ENCODE results near the gene TMEM220. TPM values are rescaled to one million over a fixed set of nuclear protein-coding genes. Genes with fewer than 3 reads are reported as not detected.

The TMEM220 gene
- total RNA-seq, 1 experiment from 2014 or later, result not detected

DNA sequence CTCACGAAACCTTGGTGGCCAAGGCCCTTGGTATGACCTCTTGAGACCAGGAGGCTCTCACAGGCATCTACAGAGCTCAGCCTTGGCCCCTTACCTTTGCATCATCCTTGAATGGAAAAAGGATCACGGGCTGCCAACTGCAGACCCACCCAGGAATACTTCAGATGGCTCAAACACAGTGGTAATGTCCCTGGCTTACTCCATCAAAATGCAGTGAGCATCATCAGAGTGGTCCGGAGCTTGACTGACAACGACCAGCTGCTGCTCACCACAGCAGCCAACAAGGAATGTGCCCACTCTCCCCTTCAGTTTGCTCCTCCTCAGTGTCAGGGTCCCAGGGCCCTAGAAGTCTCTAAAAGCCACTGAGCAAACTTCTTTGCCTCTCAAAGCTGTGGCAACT, 55.1 kb downstream of the TMEM220 start:
- CTCF ChIA-PET, result no interaction called here
- no peaks in the 10 kb centered on the region for H3K9me3 ChIP-seq (ENCODE audit: control insufficient read depth in 1 of 2, insufficient read depth in 1 of 2, low read depth in 1 of 2, low read length in 2 of 2)

More for the DNA sequence above, 55.1 kb downstream of the TMEM220 start:
- Histone ChIP-seq H3K36me3 (ENCODE audit: control insufficient read depth in 1 of 2, insufficient read depth in 2 of 2, low read length in 2 of 2) (peaks cover 12 to 16% of the 10 kb centered on the region in 2 experiments; a peak in 3 of 4 replicates), H3K9ac (ENCODE audit: low read length) (no peak overlapping the region), H3K4me1 (ENCODE audit: control insufficient read depth in 1 of 2, insufficient read depth in 2 of 2, low read length in 2 of 2) (peaks cover 0 to 6% of the 10 kb centered on the region in 2 experiments; a peak in 2 of 4 replicates), H2AFZ (ENCODE audit: low read depth, low read length, poor library complexity, severe bottlenecking) (no peak overlapping the region), H4K20me1 (ENCODE audit: insufficient read depth) (no peaks in the 10 kb centered on the region), H3K27me3 (ENCODE audit: insufficient read depth, low read length) (no peaks in the 10 kb centered on the region), H3K79me2 (ENCODE audit: insufficient read depth, low read length) (no peaks in the 10 kb centered on the region), H3K9me2 (ENCODE audit: insufficient read depth) (no peaks in the 10 kb centered on the region), H3K4me3 (replicated peaks in 1 of 2; ENCODE audit: low read depth in 1 of 2, low read length in 2 of 2) (no peak overlapping the region), H3K27ac (ENCODE audit: low read depth, low read length) (no peak overlapping the region), H3K4me2 (ENCODE audit: low read length) (no peak overlapping the region)
- POLR2A ChIA-PET, result no interaction called here
- ATAC-seq (no peak), DNase-seq (ENCODE audit: low read depth, low spot score) (no peak)
- intact Hi-C loops (cut with micrococcal nuclease), result no loop called here
- RAD21 ChIA-PET (ENCODE audit: low non-redundant PET in 1 of 2, low total read pairs in 2 of 2, uncharacterized antibody in 2 of 2, unreplicated experiment in 2 of 2), result no interaction called here
- BruUV-seq (replicated peaks), result no TSS peak
- TF ChIP-seq SP1 (IDR thresholded peaks at IDR 0.05; ENCODE audit: low read depth) (no peak), JUND (IDR thresholded peaks at IDR 0.05) (no peak), ZFX (IDR thresholded peaks at IDR 0.05) (no peak), TCF7L2 (IDR thresholded peaks at IDR 0.05; ENCODE audit: borderline replicate concordance, extremely low read depth, insufficient read depth, insufficient read length) (no peak), SIN3A (IDR thresholded peaks at IDR 0.05; ENCODE audit: low read depth) (no peak), EZH2phosphoT487 (IDR thresholded peaks at IDR 0.05; ENCODE audit: borderline replicate concordance) (no peak), SRF (IDR thresholded peaks at IDR 0.05; ENCODE audit: low read depth) (no peak), POLR2AphosphoS5 (IDR thresholded peaks at IDR 0.05; ENCODE audit: low read depth, low read length) (no peak), ZNF274 (IDR thresholded peaks at IDR 0.05; ENCODE audit: low read depth, low read length) (no peak), POLR2A (IDR thresholded peaks at IDR 0.05; ENCODE audit: borderline replicate concordance, extremely low read depth, insufficient read depth, insufficient read length) (no peak), EGR1 (IDR thresholded peaks at IDR 0.05; ENCODE audit: low read depth) (no peak), FOSL1 (IDR thresholded peaks at IDR 0.05; ENCODE audit: low read depth) (no peak), RAD21 (IDR thresholded peaks at IDR 0.05; ENCODE audit: low read depth) (no peak), EZH2 (IDR thresholded peaks at IDR 0.05) (no peak), ELF1 (IDR thresholded peaks at IDR 0.05; ENCODE audit: borderline replicate concordance, low read depth) (no peak)
- TF ChIP-seq, protein P1, sequence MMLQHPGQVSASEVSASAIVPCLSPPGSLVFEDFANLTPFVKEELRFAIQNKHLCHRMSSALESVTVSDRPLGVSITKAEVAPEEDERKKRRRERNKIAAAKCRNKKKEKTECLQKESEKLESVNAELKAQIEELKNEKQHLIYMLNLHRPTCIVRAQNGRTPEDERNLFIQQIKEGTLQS (IDR thresholded peaks at IDR 0.05), result no peak
- TF ChIP-seq, protein P2, sequence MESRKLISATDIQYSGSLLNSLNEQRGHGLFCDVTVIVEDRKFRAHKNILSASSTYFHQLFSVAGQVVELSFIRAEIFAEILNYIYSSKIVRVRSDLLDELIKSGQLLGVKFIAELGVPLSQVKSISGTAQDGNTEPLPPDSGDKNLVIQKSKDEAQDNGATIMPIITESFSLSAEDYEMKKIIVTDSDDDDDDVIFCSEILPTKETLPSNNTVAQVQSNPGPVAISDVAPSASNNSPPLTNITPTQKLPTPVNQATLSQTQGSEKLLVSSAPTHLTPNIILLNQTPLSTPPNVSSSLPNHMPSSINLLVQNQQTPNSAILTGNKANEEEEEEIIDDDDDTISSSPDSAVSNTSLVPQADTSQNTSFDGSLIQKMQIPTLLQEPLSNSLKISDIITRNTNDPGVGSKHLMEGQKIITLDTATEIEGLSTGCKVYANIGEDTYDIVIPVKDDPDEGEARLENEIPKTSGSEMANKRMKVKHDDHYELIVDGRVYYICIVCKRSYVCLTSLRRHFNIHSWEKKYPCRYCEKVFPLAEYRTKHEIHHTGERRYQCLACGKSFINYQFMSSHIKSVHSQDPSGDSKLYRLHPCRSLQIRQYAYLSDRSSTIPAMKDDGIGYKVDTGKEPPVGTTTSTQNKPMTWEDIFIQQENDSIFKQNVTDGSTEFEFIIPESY (IDR thresholded peaks at IDR 0.05; ENCODE audit: extremely low read depth, insufficient replicate concordance, low read length), result no peak
- TF ChIP-seq, protein P3, sequence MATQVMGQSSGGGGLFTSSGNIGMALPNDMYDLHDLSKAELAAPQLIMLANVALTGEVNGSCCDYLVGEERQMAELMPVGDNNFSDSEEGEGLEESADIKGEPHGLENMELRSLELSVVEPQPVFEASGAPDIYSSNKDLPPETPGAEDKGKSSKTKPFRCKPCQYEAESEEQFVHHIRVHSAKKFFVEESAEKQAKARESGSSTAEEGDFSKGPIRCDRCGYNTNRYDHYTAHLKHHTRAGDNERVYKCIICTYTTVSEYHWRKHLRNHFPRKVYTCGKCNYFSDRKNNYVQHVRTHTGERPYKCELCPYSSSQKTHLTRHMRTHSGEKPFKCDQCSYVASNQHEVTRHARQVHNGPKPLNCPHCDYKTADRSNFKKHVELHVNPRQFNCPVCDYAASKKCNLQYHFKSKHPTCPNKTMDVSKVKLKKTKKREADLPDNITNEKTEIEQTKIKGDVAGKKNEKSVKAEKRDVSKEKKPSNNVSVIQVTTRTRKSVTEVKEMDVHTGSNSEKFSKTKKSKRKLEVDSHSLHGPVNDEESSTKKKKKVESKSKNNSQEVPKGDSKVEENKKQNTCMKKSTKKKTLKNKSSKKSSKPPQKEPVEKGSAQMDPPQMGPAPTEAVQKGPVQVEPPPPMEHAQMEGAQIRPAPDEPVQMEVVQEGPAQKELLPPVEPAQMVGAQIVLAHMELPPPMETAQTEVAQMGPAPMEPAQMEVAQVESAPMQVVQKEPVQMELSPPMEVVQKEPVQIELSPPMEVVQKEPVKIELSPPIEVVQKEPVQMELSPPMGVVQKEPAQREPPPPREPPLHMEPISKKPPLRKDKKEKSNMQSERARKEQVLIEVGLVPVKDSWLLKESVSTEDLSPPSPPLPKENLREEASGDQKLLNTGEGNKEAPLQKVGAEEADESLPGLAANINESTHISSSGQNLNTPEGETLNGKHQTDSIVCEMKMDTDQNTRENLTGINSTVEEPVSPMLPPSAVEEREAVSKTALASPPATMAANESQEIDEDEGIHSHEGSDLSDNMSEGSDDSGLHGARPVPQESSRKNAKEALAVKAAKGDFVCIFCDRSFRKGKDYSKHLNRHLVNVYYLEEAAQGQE (IDR thresholded peaks at IDR 0.05; ENCODE audit: low read depth), result no peak
- TF ChIP-seq, protein P4, sequence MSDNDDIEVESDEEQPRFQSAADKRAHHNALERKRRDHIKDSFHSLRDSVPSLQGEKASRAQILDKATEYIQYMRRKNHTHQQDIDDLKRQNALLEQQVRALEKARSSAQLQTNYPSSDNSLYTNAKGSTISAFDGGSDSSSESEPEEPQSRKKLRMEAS (IDR thresholded peaks at IDR 0.05), result no peak
